ENCODE results near the gene TMEM273.

DNA sequence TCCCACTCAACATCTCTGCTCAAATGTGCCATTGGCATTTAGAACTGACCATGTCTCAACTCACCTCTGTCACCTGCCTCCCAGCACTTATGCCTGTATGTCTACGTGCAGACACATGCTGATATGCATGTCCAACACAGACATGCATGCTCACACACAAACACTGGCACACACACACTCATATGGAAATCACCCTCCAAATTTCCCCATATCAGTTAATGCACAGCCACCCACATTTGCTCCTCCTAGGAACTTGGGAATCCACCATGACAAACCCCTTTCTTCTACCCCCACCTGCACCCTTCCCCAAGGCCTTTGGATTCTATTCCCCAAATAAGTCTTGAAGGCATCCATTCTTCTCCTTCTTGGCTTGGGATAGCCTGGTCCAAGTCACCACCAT is 58.8 kb downstream of the TMEM273 start:
- TF ChIP-seq CTCF (IDR thresholded peaks at IDR 0.05) (no peak), POLR2A (IDR thresholded peaks at IDR 0.05) (no peak)

All from lower leg skin (tissue), 3 donors.